Femur (tissue), 1 donor: ENCODE measurements around the gene LY6G6C.

Experiments used
- DNase-seq: peaks from one replicate; pipeline ENCODE4 v3.0.0-alpha.2; 2017

LY6G6C gene

GRCh38 chr6:31740397-31741223 lies 19.1 kb upstream of the LY6G6C start:
- no peak for DNase-seq

- DNase-seq: peak; percentile 100
Measured at GRCh38 chr6:31739639-31740396, 18.3 kb upstream of the LY6G6C start, which contains the start of gene MSH5. Gene MSH5, plus strand, starts transcription at chr6:31740005. Its CDS starts 462 bp downstream, at chr6:31740467.

GRCh38 chr6:31737991-31738979 lies 16.7 kb upstream of the LY6G6C start:
- DNase-seq: peak; percentile 83

- DNase-seq: peak; percentile 50
Measured at GRCh38 chr6:31737315-31737990, 15.9 kb upstream of the LY6G6C start.

GRCh38 chr6:31736768-31737314 lies 15.3 kb upstream of the LY6G6C start:
- DNase-seq: no peak

GRCh38 chr6:31736021-31736767 lies 14.6 kb upstream of the LY6G6C start, which contains the start of gene CLIC1:
Gene CLIC1, minus strand, starts transcription at chr6:31736530. Its CDS starts 230 bp downstream, at chr6:31736300.
- DNase-seq: peak; percentile 92

- peak; percentile 67 for DNase-seq
Measured at GRCh38 chr6:31734821-31735406, 13.4 kb upstream of the LY6G6C start.

GRCh38 chr6:31734247-31734820 lies 12.8 kb upstream of the LY6G6C start:
- no peak for DNase-seq

GRCh38 chr6:31733734-31734133 lies 12.2 kb upstream of the LY6G6C start:
- DNase-seq: no peak

- DNase-seq: no peak
Measured at GRCh38 chr6:31732029-31732428, 10.5 kb upstream of the LY6G6C start.

GRCh38 chr6:31730631-31731086 lies 9.1 kb upstream of the LY6G6C start:
- DNase-seq: no peak

- peak; percentile 96 for DNase-seq
Measured at GRCh38 chr6:31729979-31730630, 8.6 kb upstream of the LY6G6C start.

GRCh38 chr6:31729515-31729978 lies 8.0 kb upstream of the LY6G6C start:
- peak; percentile 94 for DNase-seq

- DNase-seq: no peak
Measured at GRCh38 chr6:31728767-31729514, 7.4 kb upstream of the LY6G6C start, which contains the start of gene DDAH2. Gene DDAH2, minus strand, starts transcription at chr6:31729299. Its CDS starts 138 bp downstream, at chr6:31729161.

GRCh38 chr6:31727717-31728671 lies 6.4 kb upstream of the LY6G6C start:
- DNase-seq: no peak

- no peak for DNase-seq
Measured at GRCh38 chr6:31727034-31727716, 5.6 kb upstream of the LY6G6C start.
